Hematopoietic multipotent progenitor cell (in vitro differentiated cells): ENCODE results near the gene APOBEC3G. TPM values are rescaled to one million over a fixed set of nuclear protein-coding genes. Genes with fewer than 3 reads are reported as not detected.
"Not testable (repeated sequence)": the region's sequence is repeated elsewhere in the genome, so short reads cannot be mapped to it uniquely, and the experiment has no call there.

Experiments
- DNase-seq, 3 donors: peaks; one replicate each; pipeline ENCODE4 v3.0.0-alpha.2; 2011 to 2015; ENCODE audit warnings: low read depth in 2 of 3, low spot score in 2 of 3
- total RNA-seq: library from RNA; depleted of rRNA; stranded (reverse); fragments of >200 nt; gene quantifications from one replicate; pipeline ENCODE4 v1.2.3, GENCODE V29; 2012

Gene APOBEC3G
- 38.8 TPM for total RNA-seq

DNA sequence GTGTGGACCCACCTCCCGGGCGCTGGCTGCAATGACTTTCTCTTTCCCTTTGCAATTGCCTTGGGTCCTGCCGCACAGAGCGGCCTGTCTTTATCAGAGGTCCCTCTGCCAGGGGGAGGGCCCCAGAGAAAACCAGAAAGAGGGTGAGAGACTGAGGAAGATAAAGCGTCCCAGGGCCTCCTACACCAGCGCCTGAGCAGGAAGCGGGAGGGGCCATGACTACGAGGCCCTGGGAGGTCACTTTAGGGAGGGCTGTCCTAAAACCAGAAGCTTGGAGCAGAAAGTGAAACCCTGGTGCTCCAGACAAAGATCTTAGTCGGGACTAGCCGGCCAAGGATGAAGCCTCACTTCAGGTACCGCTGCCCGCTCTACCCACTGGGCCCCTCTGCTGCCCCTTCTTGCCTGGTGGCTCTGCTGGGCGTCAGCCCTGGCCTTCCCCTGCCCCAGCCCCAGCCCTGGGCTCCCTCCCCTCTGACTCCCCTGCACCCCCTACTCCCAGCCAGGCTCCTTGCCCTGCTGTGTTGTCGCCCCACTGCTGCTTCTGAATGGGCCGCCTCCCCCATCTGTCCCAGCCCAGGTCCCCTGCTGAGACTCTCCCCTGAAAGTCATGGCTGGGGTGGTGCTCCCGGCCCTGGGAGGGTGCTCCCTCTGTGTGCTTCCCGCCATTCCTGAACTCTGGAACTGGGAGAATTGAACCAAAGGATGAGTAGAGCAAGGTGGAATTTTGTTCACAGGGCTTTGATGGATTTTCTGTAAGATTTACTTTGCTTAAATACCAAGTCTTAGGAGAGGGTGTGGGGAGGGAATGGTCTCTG, at the start of gene APOBEC3G:
APOBEC3G (plus strand) TSS at position 250 of the 815 bp plus-strand sequence; CDS start at position 337, 87 bp downstream.
- peak in 2 of 3 donors; percentile 67 to 86 for DNase-seq

DNA sequence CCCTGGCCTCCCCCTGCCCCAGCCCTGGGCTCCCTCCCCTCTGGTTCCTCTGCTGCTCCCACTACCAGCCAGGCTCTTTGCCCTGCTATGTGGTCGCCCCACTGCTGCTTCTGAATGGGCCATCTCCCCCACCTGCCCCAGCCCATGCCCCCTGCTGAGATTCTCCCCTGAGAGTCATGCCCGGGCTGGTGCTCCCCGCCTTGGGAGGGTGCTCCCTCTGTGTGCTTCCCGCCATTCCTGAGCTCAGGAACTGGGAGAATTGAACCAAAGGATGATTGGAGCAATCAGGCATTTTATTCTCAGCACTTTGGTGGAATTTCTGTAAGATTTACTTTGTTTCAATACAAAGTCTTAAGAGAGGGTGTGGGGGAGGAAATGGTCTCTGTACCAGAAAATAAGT, 49.4 kb upstream of the APOBEC3G start:
- no peak for DNase-seq

DNA sequence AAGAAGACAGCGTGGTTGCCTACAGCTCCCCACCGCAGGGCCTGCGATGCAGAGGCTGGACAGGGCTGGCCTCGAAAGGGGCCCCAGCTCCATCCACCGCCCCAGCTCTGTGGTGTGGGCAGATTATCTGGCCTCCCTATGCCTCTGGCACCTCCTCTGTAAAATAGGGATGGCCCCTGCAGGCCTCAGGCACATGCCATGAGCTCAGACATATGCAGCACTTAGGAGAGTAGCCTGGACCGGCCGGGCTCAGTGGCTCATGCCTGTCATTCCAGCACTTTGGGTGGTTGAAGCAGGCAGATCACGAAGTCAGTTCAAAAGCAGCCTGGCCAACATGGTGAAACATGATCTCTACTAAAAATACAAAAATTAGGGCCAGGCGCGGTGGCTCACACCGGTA, 48.8 kb upstream of the APOBEC3G start:
- DNase-seq: no peak

DNA sequence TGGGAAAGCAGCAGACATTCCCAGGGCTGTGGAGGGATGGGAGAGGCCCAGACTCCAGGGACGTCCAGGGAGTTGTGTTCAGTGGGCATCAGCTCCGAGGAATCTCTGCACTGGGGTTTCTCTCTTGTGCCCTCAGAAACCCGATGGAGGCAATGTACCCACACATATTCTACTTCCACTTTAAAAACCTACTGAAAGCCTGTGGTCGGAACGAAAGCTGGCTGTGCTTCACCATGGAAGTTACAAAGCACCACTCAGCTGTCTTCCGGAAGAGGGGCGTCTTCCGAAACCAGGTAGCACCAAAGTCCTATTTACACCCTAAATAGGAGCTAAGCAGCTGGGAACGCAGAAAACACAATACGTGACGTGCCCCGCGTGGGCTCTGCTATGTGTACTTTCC, 47.8 kb upstream of the APOBEC3G start:
- DNase-seq: no peak

DNA sequence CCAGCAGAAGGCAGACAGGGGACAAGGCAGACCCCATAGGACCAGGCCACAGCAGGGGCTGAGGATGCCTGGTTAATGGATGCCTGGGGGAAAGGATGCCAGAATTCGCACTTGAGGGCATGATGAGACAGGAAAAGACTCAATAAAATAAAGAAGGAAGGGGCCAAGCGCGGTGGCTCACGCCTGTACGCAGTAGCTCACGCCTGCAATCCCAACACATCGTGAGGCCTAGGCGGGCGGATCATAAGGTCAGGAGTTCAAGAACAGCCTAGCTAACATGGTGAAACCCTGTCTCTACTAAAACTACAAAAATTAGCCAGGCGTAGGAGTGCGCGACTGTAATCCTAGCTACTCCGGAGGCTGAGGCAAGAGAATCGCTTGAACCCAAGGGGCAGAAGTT, 46.4 kb upstream of the APOBEC3G start:
- no peak for DNase-seq

DNA sequence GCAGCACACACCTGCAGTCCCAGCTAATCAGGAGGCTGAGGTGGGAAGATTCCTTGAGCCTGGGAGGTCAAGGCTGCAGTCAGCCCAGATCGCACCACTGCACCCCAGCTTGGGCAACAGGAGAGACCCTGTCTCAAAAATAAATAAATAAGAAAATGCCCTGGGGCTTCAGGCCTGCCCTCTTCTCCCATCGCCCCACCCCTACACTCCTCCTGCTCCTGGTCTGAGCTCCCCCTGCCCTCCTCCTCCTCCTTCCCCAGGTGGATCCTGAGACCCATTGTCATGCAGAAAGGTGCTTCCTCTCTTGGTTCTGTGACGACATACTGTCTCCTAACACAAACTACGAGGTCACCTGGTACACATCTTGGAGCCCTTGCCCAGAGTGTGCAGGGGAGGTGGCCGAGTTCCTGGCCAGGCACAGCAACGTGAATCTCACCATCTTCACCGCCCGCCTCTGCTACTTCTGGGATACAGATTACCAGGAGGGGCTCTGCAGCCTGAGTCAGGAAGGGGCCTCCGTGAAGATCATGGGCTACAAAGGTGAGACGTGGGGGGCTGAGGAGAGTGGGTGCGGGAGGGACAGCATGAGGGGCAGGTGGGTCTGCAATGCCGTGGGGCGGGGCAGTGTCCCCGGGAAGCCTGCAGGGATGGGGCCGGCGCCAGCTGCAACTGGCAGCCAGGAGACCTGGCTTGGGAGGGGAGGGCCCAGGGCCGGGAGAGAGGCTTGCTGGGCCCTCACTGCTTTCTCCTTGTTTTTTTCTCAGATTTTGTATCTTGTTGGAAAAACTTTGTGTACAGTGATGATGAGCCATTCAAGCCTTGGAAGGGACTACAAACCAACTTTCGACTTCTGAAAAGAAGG, 45.4 kb upstream of the APOBEC3G start:
- DNase-seq: not testable (repeated sequence)

DNA sequence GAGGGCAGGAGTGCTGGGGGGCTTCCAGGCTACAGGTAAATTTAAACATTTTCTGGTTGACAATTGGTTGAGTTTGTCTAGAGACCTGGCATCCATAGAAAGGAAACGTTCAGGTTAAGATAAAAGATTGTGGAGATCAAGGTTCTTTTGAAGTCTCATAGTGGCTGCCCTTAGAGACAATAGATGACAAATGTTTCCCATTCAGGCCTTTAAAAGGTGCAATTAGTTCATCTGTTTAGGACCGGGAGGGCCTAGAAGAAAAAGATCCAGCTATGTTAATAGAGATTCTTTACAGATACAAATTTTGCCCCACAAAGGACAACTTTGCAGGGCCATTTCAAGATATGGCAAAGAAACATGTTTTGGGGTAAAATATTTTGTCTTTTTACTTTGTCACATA, 40.0 kb upstream of the APOBEC3G start:
- not testable (repeated sequence) for DNase-seq

DNA sequence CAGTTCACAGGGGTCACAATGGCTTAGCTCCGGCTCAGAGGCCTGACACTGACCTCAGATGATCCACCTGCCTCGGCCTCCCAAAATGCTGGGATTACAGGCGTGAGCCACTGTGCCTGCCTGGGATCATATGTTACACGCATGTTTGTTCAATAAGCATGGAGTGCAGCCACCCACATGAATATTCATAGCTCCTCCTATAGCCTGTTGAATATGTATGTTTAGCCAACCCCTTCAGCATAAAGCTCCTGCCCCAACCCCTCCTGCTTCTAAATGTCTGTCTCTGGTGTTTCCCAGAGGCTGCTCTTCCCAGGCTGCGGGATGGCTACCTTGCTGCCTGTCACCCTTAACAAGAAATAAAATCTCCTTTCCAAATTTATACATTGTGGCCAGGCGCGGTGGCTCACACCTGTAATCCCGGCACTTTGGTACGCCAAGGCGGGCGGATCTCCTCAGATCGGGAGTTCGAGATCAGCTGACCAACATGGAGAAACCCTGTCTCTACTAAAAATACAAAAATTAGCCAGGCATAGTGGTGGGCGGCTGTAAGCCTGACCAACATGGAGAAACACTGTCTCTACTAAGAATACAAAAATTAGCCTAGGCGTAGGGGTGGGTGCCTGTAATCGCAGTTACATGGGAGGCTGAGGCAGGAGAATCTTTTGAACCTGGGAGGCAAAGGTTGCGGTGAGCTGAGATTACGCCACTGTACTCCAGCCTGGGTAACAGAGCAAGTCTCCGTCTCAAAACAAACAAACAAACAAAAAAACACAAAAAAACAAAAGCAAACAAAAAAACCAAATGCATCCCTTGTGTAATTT, 37.6 kb upstream of the APOBEC3G start:
- no peak for DNase-seq

DNA sequence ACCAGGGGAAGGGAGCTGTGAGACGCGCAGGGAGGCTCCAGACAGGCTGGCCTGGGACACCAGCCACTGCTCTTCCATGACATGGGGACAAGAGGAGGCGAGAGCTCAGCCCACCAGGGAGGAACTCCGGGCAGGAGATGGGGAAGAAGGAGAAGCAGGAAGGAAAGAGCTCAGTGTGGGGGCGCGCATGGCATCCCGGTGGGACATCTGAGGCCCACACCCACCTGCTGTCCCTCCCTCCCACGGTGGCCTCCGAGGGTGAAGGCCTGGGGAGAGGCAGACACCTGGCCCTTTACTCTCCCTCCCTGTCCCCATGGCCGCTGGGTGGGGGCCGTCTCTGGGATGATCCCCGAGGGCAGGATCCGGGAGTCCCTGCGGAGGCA, 36.9 kb upstream of the APOBEC3G start:
- not testable (repeated sequence) for DNase-seq

DNA sequence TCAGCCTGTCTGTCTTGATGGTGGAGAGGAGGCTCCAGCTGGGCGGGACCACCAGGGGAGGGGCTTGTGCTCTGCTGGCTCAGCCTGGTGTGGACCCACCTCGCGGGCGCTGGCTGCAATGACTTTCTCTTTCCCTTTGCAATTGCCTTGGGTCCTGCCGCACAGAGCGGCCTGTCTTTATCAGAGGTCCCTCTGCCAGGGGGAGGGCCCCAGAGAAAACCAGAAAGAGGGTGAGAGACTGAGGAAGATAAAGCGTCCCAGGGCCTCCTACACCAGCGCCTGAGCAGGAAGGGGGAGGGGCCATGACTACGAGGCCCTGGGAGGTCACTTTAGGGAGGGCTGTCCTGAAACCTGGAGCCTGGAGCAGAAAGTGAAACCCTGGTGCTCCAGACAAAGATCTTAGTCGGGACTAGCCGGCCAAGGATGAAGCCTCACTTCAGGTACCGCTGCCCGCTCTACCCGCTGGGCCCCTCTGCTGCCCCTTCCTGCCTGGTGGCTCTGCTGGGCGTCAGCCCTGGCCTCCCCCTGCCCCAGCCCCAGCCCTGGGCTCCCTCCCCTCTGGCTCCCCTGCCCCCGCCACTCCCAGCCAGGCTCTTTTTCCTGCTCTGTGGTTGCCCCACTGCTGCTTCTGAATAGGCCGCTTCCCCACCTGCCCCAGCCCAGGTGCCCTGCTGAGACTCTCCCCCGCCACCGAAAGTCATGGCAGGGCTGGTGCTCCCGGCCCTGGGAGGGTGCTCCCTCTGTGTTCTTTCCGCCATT, 36.4 kb upstream of the APOBEC3G start, which contains the start of gene APOBEC3F:
APOBEC3F (plus strand) TSS at position 327 of the 759 bp plus-strand sequence; CDS start at position 424, 97 bp downstream.
- peak in 2 of 3 donors; percentile 42 to 60 for DNase-seq

DNA sequence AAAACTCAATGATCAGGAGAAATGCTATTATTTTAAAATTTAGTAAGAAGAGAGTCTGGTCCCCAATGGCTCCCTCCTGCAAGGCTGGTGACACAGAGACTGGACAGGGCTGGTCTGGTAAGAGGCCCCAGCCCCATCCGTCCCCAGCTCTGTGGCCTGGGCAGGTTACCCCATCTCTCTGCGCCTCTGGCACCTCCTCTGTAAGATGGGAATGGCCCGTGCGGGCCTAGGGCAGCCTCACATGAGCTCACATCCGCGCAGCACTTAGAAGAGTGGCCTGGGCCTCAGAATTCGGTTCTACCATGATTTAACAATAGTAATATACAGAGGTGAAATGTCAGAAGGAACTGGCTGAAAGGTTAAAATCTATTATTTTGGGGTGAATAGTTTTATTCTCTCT, 35.2 kb upstream of the APOBEC3G start:
- DNase-seq: no peak

DNA sequence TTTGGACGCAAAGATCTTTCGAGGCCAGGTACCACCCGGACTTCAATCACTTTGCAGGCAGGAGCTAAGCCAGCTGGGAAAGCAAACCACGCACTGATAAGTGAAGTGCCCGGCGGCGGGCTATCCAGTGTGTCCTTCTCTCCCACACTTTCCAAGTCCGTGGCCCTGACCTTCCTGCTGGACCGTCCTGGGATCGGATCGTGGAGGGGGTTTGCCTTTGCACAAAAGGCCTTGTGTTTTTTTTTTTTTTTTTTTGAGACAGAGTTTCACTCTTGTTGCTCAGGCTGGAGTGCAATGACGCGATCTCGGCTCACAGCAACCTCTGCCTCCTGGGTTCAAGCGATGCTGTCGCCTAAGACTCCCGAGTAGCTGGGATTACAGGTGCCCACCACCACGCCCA, 34.0 kb upstream of the APOBEC3G start:
- DNase-seq: not testable (repeated sequence)

DNA sequence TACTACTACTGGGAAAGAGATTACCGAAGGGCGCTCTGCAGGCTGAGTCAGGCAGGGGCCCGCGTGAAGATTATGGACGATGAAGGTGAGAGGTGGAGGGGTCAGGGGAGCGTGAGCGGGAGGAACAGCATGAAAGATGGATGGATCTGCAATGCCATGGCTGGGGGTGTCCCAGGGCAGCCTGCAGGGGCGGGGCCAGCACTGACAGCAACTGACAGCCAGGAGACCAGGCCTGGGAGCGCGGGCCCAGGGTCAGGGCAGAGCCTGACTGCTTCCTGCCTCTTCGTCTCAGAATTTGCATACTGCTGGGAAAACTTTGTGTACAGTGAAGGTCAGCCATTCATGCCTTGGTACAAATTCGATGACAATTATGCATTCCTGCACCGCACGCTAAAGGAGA, 31.9 kb upstream of the APOBEC3G start:
- DNase-seq: not testable (repeated sequence)

DNA sequence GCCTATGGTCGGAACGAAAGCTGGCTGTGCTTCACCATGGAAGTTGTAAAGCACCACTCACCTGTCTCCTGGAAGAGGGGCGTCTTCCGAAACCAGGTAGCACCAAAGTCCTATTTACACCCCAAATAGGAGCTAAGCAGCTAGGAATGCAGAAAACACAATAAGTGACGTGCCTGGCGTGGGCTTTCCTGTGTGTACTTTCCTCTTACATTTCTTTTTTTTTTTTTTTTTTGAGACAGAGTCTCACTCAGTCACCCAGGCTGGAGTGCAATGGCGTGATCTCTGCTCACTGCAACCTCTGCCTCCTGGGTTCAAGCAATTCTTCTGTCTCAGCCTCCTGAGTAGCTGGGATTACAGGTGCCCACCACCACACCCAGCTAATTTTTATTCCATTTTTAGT, 27.6 kb upstream of the APOBEC3G start:
- not testable (repeated sequence) for DNase-seq

DNA sequence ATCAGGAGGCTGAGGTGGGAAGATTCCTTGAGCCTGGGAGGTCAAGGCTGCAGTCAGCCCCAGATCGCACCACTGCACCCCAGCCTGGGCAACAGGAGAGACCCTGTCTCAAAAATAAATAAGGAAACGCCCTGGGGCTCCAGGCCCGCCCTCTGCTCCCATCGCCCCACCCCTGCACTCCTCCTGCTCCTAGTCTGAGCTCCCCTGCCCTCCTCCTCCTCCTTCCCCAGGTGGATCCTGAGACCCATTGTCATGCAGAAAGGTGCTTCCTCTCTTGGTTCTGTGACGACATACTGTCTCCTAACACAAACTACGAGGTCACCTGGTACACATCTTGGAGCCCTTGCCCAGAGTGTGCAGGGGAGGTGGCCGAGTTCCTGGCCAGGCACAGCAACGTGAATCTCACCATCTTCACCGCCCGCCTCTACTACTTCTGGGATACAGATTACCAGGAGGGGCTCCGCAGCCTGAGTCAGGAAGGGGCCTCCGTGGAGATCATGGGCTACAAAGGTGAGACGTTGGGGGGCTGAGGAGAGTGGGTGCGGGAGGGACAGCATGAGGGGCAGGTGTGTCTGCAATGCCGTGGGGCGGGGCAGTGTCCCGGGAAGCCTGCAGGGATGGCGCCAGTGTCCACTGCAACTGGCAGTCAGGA, 25.1 kb upstream of the APOBEC3G start:
- not testable (repeated sequence) for DNase-seq

DNA sequence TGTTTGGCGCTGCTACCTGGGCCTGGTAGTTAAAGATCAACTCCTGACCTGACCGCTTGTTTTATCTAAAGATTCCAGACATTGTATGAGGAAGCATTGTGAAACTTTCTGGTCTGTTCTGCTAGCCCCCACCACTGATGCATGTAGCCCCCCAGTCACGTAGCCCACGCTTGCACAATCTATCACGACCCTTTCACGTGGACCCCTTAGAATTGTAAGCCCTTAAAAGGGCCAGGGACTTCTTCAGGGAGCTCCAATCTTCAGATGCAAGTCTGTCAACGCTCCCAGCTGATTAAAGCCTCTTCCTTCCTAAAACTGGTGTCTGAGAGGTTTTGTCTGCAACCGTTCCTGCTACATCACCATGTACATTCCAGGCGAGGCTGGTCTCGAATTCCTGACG, 21.4 kb upstream of the APOBEC3G start:
- DNase-seq: no peak

DNA sequence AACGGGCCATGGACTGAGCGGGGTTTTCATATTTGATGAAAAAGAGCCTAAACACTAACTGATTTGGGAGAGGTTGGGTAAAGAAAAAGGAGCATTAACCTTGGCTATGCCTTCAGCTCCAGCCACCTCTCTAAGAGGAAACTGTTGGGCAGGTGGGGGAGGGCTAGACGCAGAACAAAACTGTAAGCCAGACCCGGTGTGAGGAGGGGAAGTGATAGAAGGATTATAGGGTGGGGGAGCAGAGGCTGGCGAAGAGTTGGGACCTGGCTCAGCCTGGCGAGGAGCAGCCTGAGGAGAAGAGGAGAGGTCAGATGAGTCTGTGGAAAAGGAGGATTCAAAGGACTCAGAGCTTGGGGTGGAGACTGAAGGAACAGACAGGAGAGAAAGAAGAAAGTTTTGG, 15.8 kb upstream of the APOBEC3G start:
- peak in 1 of 3 donors; percentile 48 for DNase-seq

DNA sequence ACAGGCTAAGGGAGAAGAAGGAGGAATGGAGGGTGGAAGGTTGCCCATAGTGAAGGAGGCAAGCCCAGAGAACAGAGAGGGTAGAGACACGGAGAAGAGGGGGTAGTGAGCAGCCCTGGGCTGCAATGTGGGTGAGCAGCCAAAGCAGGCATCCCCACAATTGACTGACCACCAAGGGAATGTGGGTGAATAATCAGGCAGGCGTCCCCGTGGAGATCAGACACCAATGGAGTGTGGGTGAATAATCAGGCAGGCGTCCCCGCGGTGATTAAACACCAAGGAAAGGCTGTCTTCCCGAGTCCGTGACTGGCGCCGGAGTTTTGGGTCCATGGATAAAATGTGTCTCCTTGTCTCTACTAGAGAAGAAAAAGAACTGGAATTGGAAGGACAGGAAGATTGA, 15.1 kb upstream of the APOBEC3G start:
- DNase-seq: not testable (repeated sequence)

DNA sequence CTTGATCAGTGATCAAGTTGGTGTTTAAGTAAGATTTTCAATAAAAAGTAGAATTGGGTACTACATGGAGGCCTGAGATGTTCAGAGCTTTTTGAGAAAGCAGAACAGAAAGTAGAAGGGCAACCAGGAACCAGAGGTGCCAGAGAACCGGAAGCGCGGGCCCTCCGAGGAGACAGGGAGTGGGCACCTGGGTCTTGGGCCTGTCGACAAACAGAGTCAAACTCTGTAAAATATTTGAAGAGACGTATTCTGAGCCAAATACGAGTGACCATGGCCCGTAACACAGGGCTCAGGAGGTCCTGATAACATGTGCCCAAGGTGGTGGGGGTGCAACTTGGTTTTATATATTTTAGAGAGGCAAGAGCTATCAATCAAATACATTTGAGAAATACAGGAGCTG, 13.2 kb upstream of the APOBEC3G start:
- DNase-seq: not testable (repeated sequence)
